GM12873 (cell line): Measurements from ENCODE around the gene GIPC3.

Experiments
- TF ChIP-seq, protein P1 (sequence below): IDR thresholded peaks from 2 replicates; pipeline ENCODE4 v1.5.1; 2012; ENCODE audit warnings: low read depth, mild to moderate bottlenecking, moderate library complexity, low read length, control low read depth; ENCODE audit not compliant: insufficient read depth; ENCODE audit errors: missing control alignments

GIPC3 gene

DNA sequence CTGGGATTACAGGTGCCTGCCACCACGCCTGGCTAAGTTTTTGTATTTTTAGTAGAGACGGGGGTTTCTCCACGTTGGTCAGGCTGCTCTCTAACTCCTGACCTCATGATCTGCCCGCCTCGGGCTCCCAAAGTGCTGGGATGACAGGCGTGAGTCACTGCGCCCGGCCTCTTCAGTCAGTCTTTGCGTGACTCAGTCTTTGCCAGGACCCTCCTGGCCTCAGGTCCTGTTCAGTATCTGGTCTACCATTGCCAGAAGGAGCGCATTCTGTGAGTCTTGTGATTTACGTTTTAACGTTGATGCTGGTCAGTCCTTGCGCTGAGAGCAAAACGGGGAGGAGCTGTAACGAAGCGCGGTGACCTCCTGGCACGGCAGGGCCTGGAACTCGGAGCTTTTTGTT is 20.1 kb upstream of the GIPC3 start:
- TF ChIP-seq, protein P1, sequence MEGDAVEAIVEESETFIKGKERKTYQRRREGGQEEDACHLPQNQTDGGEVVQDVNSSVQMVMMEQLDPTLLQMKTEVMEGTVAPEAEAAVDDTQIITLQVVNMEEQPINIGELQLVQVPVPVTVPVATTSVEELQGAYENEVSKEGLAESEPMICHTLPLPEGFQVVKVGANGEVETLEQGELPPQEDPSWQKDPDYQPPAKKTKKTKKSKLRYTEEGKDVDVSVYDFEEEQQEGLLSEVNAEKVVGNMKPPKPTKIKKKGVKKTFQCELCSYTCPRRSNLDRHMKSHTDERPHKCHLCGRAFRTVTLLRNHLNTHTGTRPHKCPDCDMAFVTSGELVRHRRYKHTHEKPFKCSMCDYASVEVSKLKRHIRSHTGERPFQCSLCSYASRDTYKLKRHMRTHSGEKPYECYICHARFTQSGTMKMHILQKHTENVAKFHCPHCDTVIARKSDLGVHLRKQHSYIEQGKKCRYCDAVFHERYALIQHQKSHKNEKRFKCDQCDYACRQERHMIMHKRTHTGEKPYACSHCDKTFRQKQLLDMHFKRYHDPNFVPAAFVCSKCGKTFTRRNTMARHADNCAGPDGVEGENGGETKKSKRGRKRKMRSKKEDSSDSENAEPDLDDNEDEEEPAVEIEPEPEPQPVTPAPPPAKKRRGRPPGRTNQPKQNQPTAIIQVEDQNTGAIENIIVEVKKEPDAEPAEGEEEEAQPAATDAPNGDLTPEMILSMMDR: no peak

DNA sequence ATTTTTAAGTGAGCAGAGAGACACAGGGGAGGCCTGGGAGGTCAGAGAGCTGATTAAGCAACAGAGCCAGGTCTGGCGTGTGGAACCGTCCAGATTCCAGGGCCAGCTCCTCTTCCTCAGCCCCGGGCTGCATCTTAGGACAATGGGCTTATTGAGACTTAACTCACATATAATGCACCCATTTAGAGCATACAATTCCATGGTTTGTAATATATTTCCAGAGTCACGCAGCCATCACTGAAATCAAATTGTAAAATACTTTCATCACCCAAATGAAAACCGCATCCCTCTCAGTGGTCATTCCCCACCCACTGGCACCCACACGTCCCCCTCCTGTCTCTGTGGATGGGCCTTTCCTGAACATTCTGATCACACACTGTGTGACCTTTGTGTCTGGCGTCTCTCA is 14.7 kb upstream of the GIPC3 start:
- TF ChIP-seq, protein P1: no peak

DNA sequence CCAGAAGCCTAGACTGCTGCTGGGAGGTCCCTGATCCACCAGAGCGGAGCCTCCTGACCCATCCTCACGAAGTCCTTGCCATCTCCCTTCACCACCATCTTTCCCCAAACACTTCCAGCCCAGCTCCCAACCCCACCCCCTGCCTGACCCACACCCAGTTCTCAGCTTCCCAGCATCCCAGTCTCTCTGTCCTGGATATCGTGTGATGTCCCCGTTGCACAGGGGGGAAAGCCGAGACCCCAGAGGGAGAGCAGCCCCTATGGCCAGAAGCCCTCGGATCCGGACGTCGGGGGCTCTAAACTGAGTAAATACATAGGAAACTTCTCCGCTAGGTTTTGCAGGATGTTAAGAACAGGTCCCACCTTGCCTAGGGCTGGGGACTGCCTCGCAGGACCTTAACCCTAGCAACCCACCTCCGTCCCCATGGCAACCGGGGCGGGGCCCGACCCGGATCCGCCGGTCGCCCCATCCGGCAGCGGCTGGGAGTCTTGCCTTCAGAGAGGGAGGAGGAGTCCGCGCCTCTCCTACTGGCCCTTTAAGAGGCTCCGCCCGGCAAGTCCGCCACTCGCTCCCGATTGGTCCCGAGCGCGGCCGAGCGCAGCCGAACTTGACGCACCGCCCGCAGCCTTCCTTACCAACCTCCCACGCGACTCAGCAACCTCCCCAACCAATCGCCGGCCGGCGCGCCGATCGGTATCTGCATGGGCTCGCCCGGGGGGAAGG is 13.0 kb upstream of the GIPC3 start:
- TF ChIP-seq, protein P1: no peak

DNA sequence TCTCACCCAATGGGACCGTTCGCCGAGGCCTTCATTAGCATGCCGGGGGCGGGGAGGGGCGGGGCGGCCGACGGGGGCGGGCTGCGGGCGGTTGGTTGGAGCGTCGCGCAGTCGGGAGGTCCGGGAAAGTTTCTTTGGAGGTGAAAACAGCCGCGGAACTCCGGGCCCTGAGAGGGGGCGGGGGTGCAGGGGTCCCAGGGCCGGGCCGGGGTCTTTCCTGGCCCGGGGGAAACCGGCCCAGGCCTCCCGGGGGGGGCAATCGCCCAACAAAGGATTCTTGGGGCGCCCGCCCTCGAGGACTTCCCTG is 12.5 kb upstream of the GIPC3 start, which contains the start of gene HMG20B:
HMG20B (plus strand) TSS at position 90 of the 307 bp plus-strand sequence. CDS start 366 bp downstream, outside the sequence.
- TF ChIP-seq, protein P1: no peak

DNA sequence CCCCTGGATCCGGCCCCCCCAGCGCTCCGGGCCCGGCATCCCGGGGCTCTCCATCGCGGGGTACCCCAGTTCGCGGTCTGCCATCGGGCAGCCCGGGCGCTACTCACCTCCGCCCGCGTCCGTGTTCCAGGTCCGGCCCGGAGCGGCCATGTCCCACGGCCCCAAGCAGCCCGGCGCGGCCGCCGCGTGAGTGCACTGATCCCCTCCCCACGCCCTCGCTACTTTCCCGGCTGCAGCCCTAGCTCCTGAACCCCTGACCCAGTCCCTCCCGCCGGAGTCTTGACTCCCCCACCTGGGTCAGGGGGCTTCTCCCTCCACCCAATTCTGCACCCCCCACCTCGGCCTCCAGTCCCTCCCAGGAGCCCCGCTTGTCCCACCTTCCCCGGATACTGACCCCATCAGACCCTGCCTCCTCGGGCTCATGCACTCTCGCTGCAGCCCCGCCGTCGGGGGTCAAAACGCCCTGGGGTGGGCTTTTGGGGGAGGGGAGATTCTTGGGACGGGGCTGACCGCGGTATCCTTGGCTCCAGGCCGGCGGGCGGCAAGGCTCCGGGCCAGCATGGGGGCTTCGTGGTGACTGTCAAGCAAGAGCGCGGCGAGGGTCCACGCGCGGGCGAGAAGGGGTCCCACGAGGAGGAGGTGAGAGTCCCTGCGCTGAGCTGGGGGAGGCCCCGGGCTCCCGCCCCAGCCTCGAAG is 12.0 kb upstream of the GIPC3 start:
- TF ChIP-seq, protein P1: no peak

DNA sequence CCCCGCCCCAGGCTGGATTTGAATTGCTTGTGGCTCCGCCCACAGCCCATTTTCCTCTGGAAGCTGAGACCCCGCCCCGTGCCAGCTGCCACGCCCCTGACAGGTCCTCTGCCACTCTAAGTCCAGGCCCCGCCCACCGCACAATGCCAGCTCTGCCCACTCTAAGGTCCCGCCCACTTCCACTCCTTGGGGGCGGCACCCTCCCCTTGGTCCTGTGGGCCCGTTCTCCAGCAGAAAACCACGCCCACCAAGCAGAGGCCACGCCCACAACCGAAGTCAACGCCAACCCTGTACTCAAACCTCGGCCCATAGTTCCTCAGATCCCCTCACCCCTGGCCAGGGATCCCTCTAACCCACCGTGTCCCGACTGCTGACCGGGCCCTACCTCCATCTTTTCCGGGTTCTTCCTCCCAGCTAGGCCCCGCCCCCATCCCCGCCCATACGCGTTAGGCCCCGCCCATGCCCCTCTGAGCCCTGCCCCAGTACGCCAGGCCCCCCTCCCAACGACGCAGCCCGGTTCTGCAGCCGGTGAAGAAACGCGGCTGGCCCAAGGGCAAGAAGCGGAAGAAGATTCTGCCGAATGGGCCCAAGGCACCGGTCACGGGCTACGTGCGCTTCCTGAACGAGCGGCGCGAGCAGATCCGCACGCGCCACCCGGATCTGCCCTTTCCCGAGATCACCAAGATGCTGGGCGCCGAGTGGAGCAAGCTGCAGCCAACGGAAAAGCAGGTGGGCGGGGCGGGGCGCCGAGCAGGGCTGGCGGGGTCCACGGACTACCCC is 11.2 kb upstream of the GIPC3 start:
- TF ChIP-seq, protein P1: no peak

DNA sequence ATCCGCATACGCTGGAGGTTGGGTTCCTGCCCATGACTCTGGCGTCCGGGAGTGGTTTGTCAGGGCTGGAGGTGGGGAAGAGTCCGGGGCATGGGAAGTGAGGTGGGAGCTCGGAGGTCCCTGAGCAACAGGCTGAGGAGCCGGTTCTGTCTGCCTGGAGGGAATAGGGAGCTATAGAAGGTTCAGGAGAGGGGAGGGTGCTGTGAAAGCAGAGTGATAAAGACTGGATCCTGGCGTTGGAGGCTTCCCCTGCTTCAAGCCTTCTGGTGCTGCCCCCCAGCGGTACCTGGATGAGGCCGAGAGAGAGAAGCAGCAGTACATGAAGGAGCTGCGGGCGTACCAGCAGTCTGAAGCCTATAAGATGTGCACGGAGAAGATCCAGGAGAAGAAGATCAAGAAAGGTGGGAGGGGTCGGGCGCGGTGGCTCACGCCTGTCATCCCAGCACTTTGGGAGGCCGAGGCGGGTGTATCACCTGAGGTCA is 10.0 kb upstream of the GIPC3 start:
- TF ChIP-seq, protein P1: no peak
